ENCODE measurements around the gene ESRRB.

DNA sequence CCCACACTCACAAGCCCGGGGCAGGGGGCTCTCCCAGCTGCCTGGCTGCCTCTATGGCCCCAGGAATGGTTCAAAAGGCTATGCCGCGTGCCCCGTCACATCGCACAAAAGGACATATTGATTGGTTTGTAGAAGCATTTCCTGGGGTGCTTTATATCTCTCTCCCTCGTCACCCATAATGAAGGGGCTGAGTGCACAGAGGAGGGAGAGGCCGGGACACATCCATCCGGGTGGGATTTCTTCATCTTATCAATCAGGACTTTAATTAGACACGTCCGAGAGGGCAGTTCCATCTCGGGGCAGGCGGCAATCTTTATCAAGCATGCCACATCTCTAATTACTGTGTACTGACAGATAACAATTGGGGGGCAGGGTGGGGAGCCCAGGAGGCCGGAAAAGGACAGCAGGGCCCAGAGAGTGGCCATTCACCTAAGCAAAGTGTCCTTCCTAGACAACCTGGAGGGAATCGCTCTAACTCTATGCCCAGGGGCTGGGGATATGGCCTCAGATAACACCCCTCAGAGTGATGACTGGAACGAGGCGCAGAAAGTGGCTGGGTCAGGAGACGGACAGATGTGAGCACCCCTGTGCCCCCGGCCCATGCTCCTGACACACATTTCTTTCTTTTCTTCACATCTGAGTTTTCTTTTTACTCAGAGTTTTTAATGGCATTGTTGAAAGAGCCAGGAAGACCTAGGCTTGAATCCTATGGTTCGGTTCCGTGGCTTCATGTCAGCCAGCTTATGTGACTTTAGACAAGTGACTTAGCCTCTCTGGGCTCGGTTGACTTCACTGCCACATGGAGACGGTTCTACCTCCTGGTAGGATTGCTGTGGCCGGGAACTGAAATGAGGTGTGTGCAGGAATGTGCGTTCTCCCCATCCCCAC lies 36.0 kb upstream of the ESRRB start:
- TF ChIP-seq, protein P1, sequence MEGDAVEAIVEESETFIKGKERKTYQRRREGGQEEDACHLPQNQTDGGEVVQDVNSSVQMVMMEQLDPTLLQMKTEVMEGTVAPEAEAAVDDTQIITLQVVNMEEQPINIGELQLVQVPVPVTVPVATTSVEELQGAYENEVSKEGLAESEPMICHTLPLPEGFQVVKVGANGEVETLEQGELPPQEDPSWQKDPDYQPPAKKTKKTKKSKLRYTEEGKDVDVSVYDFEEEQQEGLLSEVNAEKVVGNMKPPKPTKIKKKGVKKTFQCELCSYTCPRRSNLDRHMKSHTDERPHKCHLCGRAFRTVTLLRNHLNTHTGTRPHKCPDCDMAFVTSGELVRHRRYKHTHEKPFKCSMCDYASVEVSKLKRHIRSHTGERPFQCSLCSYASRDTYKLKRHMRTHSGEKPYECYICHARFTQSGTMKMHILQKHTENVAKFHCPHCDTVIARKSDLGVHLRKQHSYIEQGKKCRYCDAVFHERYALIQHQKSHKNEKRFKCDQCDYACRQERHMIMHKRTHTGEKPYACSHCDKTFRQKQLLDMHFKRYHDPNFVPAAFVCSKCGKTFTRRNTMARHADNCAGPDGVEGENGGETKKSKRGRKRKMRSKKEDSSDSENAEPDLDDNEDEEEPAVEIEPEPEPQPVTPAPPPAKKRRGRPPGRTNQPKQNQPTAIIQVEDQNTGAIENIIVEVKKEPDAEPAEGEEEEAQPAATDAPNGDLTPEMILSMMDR (IDR thresholded peaks at IDR 0.05), result no peak
- TF ChIP-seq EP300 (IDR thresholded peaks at IDR 0.05) (no peak), POLR2A (IDR thresholded peaks at IDR 0.05) (no peak), POLR2AphosphoS5 (IDR thresholded peaks at IDR 0.05) (no peak)

Measured in stomach (tissue), 4 donors.